ENCODE results near the gene PKHD1. TPM values are rescaled to one million over a fixed set of nuclear protein-coding genes. Genes with fewer than 3 reads are reported as not detected.
"Not testable (repeated sequence)": the region's sequence is repeated elsewhere in the genome, so short reads cannot be mapped to it uniquely, and the experiment has no call there.

The PKHD1 gene
- total RNA-seq, 1 donor = not detected

- TF ChIP-seq CTCF (IDR thresholded peaks at IDR 0.05; ENCODE audit: insufficient read depth, low read length) = no peak
- H3K4me3 ChIP-seq (ENCODE audit: low read depth, low read length) = no peak overlapping the region
- no peak for DNase-seq (ENCODE audit: low read depth)
Measured at GRCh38 chr6:51995214-51995755, 92.1 kb downstream of the PKHD1 start.

- no peak overlapping the region for H3K4me3 ChIP-seq (ENCODE audit: low read depth, low read length)
- no peak for TF ChIP-seq CTCF (IDR thresholded peaks at IDR 0.05; ENCODE audit: insufficient read depth, low read length)
Measured at GRCh38 chr6:51992876-51993275, 94.5 kb downstream of the PKHD1 start.

GRCh38 chr6:51989789-51990188 lies 97.6 kb downstream of the PKHD1 start:
- TF ChIP-seq CTCF (IDR thresholded peaks at IDR 0.05; ENCODE audit: insufficient read depth, low read length) = no peak
- no peak overlapping the region for H3K4me3 ChIP-seq (ENCODE audit: low read depth, low read length)
- DNase-seq (ENCODE audit: low read depth) = no peak

More at GRCh38 chr6:51992876-51993275, 94.5 kb downstream of the PKHD1 start:
- no peak for DNase-seq (ENCODE audit: low read depth)

GRCh38 chr6:51986864-51987263 lies 100.5 kb downstream of the PKHD1 start:
- H3K4me3 ChIP-seq (ENCODE audit: low read depth, low read length) = no peak overlapping the region
- TF ChIP-seq CTCF (IDR thresholded peaks at IDR 0.05; ENCODE audit: insufficient read depth, low read length) = no peak
- DNase-seq (ENCODE audit: low read depth) = no peak

- no peak for DNase-seq (ENCODE audit: low read depth)
- no peak for TF ChIP-seq CTCF (IDR thresholded peaks at IDR 0.05; ENCODE audit: insufficient read depth, low read length)
- no peak overlapping the region for H3K4me3 ChIP-seq (ENCODE audit: low read depth, low read length)
Measured at GRCh38 chr6:51983564-51983963, 103.8 kb downstream of the PKHD1 start.

- not testable (repeated sequence) for H3K4me3 ChIP-seq (ENCODE audit: low read depth, low read length); DNase-seq (ENCODE audit: low read depth)
Measured at GRCh38 chr6:51982695-51983094, 104.7 kb downstream of the PKHD1 start.

GRCh38 chr6:51976374-51976773 lies 111.0 kb downstream of the PKHD1 start:
- H3K4me3 ChIP-seq (ENCODE audit: low read depth, low read length) = no peak overlapping the region
- DNase-seq (ENCODE audit: low read depth) = no peak
- TF ChIP-seq CTCF (IDR thresholded peaks at IDR 0.05; ENCODE audit: insufficient read depth, low read length) = no peak

Measured in fibroblast of the aortic adventitia (primary cell).